NT2/D1 (cell line): ENCODE measurements around the gene KATNIP.

Experiments
- DNase-seq: peaks from one replicate; pipeline ENCODE4 v3.0.0-alpha.2; 2011; ENCODE audit warnings: low read depth, low spot score
- H3K27me3 ChIP-seq: 2 replicates; pipeline ENCODE4 v1.6.0; 2011; ENCODE audit warnings: mild to moderate bottlenecking; ENCODE audit not compliant: insufficient read length, insufficient read depth
- H3K36me3 ChIP-seq: 2 replicates; pipeline ENCODE4 v1.6.1; 2011; ENCODE audit warnings: mild to moderate bottlenecking, low read length, mixed read lengths; ENCODE audit not compliant: insufficient read depth, insufficient read length
- H3K4me1 ChIP-seq: 2 replicates; pipeline ENCODE4 v1.5.1; 2011; ENCODE audit not compliant: insufficient read depth, insufficient read length
- H3K4me3 ChIP-seq: 2 replicates; pipeline ENCODE4 v1.5.1; 2011; ENCODE audit warnings: low read depth; ENCODE audit not compliant: insufficient read length
- H3K9ac ChIP-seq: 2 replicates; pipeline ENCODE4 v1.6.0; 2011; ENCODE audit warnings: low read depth; ENCODE audit not compliant: insufficient read length
- H3K9me3 ChIP-seq: 2 replicates; pipeline ENCODE4 v1.5.1; 2011; ENCODE audit warnings: mild to moderate bottlenecking, low read length; ENCODE audit not compliant: insufficient read depth
- SUZ12 ChIP-seq: IDR thresholded peaks from 2 replicates; pipeline ENCODE4 v1.6.1; 2011; ENCODE audit not compliant: insufficient read length, insufficient read depth; ENCODE audit errors: extremely low read depth
- YY1 ChIP-seq: IDR thresholded peaks from 2 replicates; pipeline ENCODE4 v1.6.1; 2011; ENCODE audit not compliant: insufficient read length, insufficient read depth
- ZNF274 ChIP-seq: IDR thresholded peaks from 2 replicates; pipeline ENCODE4 v1.6.1; 2011; ENCODE audit warnings: mild to moderate bottlenecking, low read depth, low read length

Gene KATNIP

GRCh38 chr16:27549746-27550581 lies at the start of gene KATNIP, which contains the start of gene GTF3C1:
KATNIP (plus strand) TSS chr16:27550144; CDS start chr16:27550171, 27 bp downstream.
GTF3C1 (minus strand) TSS chr16:27549913; CDS start chr16:27549890, 23 bp downstream.
- H3K4me3 ChIP-seq, result peak within 1 kb of the TSS; percentile 98
- no peaks in the 10 kb centered on the region for H3K27me3 ChIP-seq
- TF ChIP-seq YY1, result peak; percentile 33
- no peak for TF ChIP-seq SUZ12

DNA sequence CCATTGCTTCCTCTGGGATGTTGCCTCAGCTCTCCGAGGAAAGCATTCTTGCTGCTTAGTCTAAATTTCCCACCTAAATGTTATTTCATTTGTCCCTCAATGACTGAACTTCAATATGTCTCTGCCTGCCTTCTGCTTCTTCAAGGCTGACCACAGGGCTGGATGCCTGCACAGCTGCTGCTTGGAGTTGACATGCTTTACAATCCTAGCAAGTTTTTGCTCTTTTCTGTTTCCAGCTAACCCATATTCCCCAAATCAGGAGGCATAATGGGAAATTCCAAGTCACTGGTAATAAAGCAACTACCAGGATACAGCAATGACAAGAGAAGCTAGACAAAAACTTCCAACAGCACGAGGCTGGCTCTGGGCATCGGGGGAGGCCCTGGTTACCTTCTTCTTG lies 49.1 kb upstream of the KATNIP start:
- TF ChIP-seq SUZ12, result no peak

More at GRCh38 chr16:27549746-27550581, at the start of gene KATNIP, which contains the start of gene GTF3C1:
- no peaks in the 10 kb centered on the region for H3K9me3 ChIP-seq
- H3K36me3 ChIP-seq, result peaks cover 39% of the 10 kb centered on the region
- DNase-seq, result peak; percentile 98
- H3K4me1 ChIP-seq, result no peaks in the 10 kb centered on the region
- H3K9ac ChIP-seq, result peak within 1 kb of the TSS; percentile 98

GRCh38 chr16:27503662-27504061 lies 46.3 kb upstream of the KATNIP start:
- peaks cover 97% of the 10 kb centered on the region for H3K36me3 ChIP-seq
- no peaks in the 10 kb centered on the region for H3K27me3 ChIP-seq
- H3K9me3 ChIP-seq, result no peaks in the 10 kb centered on the region
- TF ChIP-seq YY1 (no peak), SUZ12 (no peak), ZNF274 (no peak)
- no peaks in the 10 kb centered on the region for H3K4me1 ChIP-seq
- DNase-seq, result no peak
- H3K9ac ChIP-seq, result no peak overlapping the region
- no peak overlapping the region for H3K4me3 ChIP-seq

More for the DNA sequence above, 49.1 kb upstream of the KATNIP start:
- no peaks in the 10 kb centered on the region for H3K27me3 ChIP-seq
- no peaks in the 10 kb centered on the region for H3K9me3 ChIP-seq
- DNase-seq, result no peak
- H3K4me1 ChIP-seq, result no peaks in the 10 kb centered on the region
- no peak overlapping the region for H3K4me3 ChIP-seq
- peaks cover 98% of the 10 kb centered on the region for H3K36me3 ChIP-seq
- H3K9ac ChIP-seq, result no peak overlapping the region

DNA sequence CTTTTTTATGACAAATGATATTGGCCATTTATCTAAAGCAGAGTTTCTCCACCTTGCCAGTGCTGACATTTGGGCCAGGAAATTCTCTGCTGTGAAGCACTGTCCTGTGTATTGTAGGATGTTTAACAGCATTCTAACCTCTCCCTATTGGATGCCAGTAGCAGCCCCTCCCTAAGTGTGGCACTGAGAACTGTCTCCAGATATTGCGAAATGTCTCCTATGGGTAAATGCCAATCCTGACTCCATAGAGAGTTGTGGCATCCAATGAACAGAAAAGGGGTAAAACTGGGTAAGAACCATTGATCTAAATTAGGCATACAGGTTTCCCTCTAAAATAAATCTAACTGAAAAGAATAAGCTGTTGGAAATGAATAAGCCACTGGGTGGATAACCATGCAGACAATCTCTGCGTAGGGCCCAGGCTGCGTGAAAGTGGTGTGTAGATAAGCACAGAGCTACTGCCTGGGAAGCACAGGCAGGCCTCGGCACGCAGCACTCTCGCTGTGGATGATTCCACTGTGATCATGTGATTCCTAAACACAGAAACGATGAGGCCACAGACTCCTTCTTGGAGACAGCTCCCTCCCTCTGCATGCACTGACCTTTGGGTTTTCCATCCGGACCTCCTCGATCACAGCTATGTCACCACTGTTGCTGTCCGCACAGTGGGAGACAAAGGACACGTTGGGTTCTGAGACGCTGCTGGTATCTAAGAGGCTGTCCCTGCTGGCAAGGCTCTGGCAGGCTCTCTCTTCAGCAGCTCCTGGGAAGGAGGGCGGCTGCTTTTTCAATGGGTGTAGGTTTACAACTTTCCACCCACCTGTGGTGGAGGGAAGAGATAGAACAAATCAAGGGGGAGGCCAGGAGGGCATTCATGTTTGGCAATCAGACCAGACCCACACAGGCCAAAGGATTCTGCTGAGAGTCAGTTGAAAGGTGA lies 44.4 kb upstream of the KATNIP start:
- H3K36me3 ChIP-seq, result peaks cover 92% of the 10 kb centered on the region

DNA sequence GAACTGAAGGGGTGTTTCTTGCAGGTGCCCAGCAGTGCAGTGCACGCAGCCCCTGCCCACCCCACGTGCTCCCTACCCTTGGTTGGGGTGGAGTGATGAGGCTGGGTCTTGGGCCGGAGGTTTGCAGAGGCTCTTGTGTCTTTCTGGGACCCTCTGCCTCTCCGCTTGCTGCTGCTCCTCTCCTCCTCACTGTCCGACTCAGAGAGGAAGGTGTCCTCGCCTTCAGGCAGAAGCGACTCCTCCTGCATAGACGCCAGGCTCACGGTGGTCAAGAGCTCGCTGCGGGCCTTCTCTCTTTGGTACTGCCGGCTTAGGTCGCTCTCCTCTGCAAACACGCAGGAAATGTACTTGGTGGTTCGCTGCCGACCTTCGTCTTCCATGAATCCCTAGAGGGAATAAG lies 43.2 kb upstream of the KATNIP start:
- Histone ChIP-seq H3K9ac (no peak overlapping the region), H3K36me3 (peaks cover 93% of the 10 kb centered on the region), H3K27me3 (no peaks in the 10 kb centered on the region), H3K9me3 (no peaks in the 10 kb centered on the region), H3K4me3 (no peak overlapping the region), H3K4me1 (no peaks in the 10 kb centered on the region)
- no peak for DNase-seq
- no peak for TF ChIP-seq ZNF274
- no peak for TF ChIP-seq SUZ12
- no peak for TF ChIP-seq YY1

More for the DNA sequence above, 44.4 kb upstream of the KATNIP start:
- Histone ChIP-seq H3K4me3 (no peak overlapping the region), H3K9me3 (no peaks in the 10 kb centered on the region), H3K27me3 (no peaks in the 10 kb centered on the region), H3K4me1 (no peaks in the 10 kb centered on the region), H3K9ac (no peak overlapping the region)
- TF ChIP-seq ZNF274, result no peak
- TF ChIP-seq YY1, result no peak
- no peak for DNase-seq

GRCh38 chr16:27508476-27508875 lies 41.5 kb upstream of the KATNIP start:
- H3K4me3 ChIP-seq, result no peak overlapping the region
- no peak for DNase-seq
- no peaks in the 10 kb centered on the region for H3K27me3 ChIP-seq
- H3K9ac ChIP-seq, result no peak overlapping the region
- no peaks in the 10 kb centered on the region for H3K4me1 ChIP-seq
- H3K9me3 ChIP-seq, result no peaks in the 10 kb centered on the region
- H3K36me3 ChIP-seq, result peaks cover 94% of the 10 kb centered on the region
- TF ChIP-seq ZNF274 (no peak), SUZ12 (no peak), YY1 (no peak)
